Endothelial cell (in vitro differentiated cells): Measurements from ENCODE around the gene SPHK2. TPM values are rescaled to one million over a fixed set of nuclear protein-coding genes. Genes with fewer than 3 reads are reported as not detected.

Experiments
- DNase-seq: peaks from one replicate; pipeline ENCODE4 v3.0.0; 2021; ENCODE audit warnings: low spot score
- H3K27ac Mint-ChIP-seq: one replicate; pipeline ENCODE4 v1.8.0; 2021; ENCODE audit warnings: mixed read lengths, inconsistent platforms; ENCODE audit not compliant: unreplicated experiment
- H3K27me3 Mint-ChIP-seq: one replicate; pipeline ENCODE4 v1.8.0; 2021; ENCODE audit warnings: mild to moderate bottlenecking, moderate library complexity, mixed read lengths, inconsistent platforms; ENCODE audit not compliant: unreplicated experiment
- H3K36me3 Mint-ChIP-seq: one replicate; pipeline ENCODE4 v1.8.0; 2021; ENCODE audit warnings: mild to moderate bottlenecking, low read depth, mixed read lengths, inconsistent platforms; ENCODE audit not compliant: unreplicated experiment
- H3K4me1 Mint-ChIP-seq: one replicate; pipeline ENCODE4 v1.8.0; 2021; ENCODE audit warnings: mild to moderate bottlenecking, mixed read lengths, inconsistent platforms; ENCODE audit not compliant: unreplicated experiment
- H3K4me3 Mint-ChIP-seq: one replicate; pipeline ENCODE4 v1.8.0; 2021; ENCODE audit warnings: mild to moderate bottlenecking, mixed read lengths, inconsistent platforms; ENCODE audit not compliant: unreplicated experiment
- H3K9me3 Mint-ChIP-seq: one replicate; pipeline ENCODE4 v1.8.0; 2021; ENCODE audit warnings: mixed read lengths, inconsistent platforms; ENCODE audit not compliant: unreplicated experiment
- total RNA-seq: library from RNA; stranded (reverse); fragmentation: NEBNext Ultra II Directional; extraction: Animal tissue kit (Norgen Biotek cat#: 25700); gene quantifications from one replicate; pipeline ENCODE4 v1.2.1, GENCODE V29; 2021; ENCODE audit not compliant: unreplicated experiment
- TF ChIP-seq, protein P1 (sequence below): fragments of 200-600 bp; sonication (generic); IDR thresholded peaks from one replicate; pipeline ENCODE4 v1.5.0; 2021; ENCODE audit warnings: antibody characterized with exemption; ENCODE audit not compliant: unreplicated experiment

The SPHK2 gene
- total RNA-seq, 1 donor from 2014 or later, result 24.7 TPM

- no peak for DNase-seq
- Mint-ChIP-seq H3K36me3 (peaks cover 13% of the 10 kb centered on the region), H3K9me3 (no peaks in the 10 kb centered on the region), H3K4me1 (peaks cover 17% of the 10 kb centered on the region), H3K27me3 (peaks cover 15% of the 10 kb centered on the region), H3K27ac (peak overlapping the region; percentile 92), H3K4me3 (peak overlapping the region; percentile 86)
- TF ChIP-seq, protein P1, sequence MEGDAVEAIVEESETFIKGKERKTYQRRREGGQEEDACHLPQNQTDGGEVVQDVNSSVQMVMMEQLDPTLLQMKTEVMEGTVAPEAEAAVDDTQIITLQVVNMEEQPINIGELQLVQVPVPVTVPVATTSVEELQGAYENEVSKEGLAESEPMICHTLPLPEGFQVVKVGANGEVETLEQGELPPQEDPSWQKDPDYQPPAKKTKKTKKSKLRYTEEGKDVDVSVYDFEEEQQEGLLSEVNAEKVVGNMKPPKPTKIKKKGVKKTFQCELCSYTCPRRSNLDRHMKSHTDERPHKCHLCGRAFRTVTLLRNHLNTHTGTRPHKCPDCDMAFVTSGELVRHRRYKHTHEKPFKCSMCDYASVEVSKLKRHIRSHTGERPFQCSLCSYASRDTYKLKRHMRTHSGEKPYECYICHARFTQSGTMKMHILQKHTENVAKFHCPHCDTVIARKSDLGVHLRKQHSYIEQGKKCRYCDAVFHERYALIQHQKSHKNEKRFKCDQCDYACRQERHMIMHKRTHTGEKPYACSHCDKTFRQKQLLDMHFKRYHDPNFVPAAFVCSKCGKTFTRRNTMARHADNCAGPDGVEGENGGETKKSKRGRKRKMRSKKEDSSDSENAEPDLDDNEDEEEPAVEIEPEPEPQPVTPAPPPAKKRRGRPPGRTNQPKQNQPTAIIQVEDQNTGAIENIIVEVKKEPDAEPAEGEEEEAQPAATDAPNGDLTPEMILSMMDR, result no peak
Observed at GRCh38 chr19:48623556-48624066, 4.3 kb downstream of the SPHK2 start.

DNA sequence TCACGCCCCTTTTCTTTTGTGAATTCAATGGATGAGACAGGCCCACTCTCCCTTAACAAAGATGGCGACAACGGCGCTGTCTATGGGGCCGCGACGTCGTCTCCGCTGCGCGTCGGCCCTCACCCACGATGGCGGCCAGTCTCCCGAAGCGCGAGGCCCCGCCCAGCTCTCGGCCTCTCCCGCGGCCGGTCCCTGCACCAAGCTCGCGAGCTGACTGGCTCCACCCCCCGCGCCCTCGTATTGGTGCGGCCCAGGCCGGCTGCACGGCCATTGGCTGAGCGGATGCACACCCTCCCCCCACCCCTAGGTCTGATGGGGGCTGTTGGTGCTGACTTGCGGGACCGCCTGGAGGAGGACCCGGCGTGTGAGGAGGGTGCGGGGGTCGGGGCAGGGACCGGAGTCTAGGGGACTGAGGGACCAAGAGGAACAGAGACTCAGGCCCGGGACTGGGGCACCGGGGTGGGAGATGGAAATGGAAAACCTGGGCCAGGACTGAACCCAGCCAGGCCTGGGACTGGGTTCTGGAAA is 4.8 kb downstream of the SPHK2 start:
- DNase-seq, result peak; percentile 98
- Mint-ChIP-seq H3K4me3 (peak overlapping the region; percentile 89), H3K4me1 (peaks cover 15% of the 10 kb centered on the region), H3K27ac (peak overlapping the region; percentile 92), H3K27me3 (peaks cover 14% of the 10 kb centered on the region), H3K9me3 (no peaks in the 10 kb centered on the region), H3K36me3 (peaks cover 13% of the 10 kb centered on the region)
- TF ChIP-seq, protein P1, result no peak

DNA sequence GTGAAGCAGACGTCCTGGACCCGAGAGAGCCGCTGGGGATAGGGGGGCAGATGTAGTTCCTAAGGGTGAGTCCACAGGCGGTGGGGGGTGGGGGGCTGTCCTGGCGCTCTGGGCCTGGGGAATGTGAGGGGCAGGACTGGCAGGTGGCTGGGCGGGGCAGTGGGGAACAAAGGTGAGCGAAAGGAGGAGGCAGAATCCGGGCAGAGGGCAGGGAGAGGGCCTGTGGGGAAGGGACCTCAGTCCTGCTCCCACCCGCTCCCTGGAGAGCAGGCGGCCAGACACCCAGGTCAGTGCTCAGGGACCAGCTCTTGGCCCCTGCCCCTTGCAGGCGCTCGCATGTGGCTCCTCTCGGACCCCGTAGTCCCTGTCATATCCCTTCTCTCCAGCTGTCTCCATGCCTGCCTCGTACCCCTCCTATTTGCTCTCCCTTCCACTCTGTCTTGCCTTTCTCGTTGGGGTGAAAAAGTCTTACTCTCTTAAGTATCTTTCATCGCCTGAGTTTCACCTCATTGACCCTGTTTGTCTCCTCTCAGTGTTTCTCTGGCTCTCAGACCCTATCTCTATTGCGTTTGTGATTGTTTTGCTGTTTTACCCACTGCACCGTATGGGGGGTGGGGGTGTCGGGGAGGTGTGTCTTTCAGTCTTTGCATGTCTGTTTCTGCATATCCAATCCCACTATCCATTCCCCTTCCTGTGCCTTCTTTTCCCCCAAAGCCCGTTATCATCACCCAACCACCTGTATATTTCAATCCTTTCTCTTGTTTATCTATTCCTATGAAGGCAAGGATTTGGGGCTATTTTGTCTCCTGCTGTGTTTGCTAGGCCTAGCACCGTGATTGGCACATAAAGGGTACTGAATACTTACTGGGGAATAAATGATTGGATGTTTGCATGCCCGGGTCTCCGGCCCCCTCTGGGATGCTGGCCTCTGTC is 5.8 kb downstream of the SPHK2 start:
- peak overlapping the region; percentile 83 for H3K4me3 Mint-ChIP-seq
- peak overlapping the region; percentile 68 for H3K27ac Mint-ChIP-seq
- TF ChIP-seq, protein P1, result no peak
- peaks cover 15% of the 10 kb centered on the region for H3K4me1 Mint-ChIP-seq
- DNase-seq, result no peak
- H3K36me3 Mint-ChIP-seq, result peaks cover 13% of the 10 kb centered on the region
- peaks cover 13% of the 10 kb centered on the region for H3K27me3 Mint-ChIP-seq
- H3K9me3 Mint-ChIP-seq, result no peaks in the 10 kb centered on the region

- H3K27ac Mint-ChIP-seq, result no peak overlapping the region
- no peak overlapping the region for H3K4me3 Mint-ChIP-seq
- peaks cover 13% of the 10 kb centered on the region for H3K36me3 Mint-ChIP-seq
- TF ChIP-seq, protein P1, result no peak
- H3K4me1 Mint-ChIP-seq, result peaks cover 15% of the 10 kb centered on the region
- H3K9me3 Mint-ChIP-seq, result no peaks in the 10 kb centered on the region
- H3K27me3 Mint-ChIP-seq, result peaks cover 16% of the 10 kb centered on the region
- DNase-seq, result no peak
Observed at GRCh38 chr19:48625891-48626327, 6.6 kb downstream of the SPHK2 start.
